B cell (primary cell): Measurements from ENCODE around the gene CAPG. TPM values are rescaled to one million over a fixed set of nuclear protein-coding genes. Genes with fewer than 3 reads are reported as not detected.

Source experiments
- ATAC-seq: fragments of 200-7000 bp; cut with Tn5 transposase; one replicate; pipeline ENCODE4 v1.10.0; 2021; ENCODE audit warnings: low read depth, mild to moderate bottlenecking, moderate number of reproducible peaks, moderate library complexity
- CTCF ChIA-PET: fragments of 350-600 bp; sonication (Branson Sonifier 250); formaldehyde crosslinking; loops from one replicate; lab custom pipeline; 2021; ENCODE audit warnings: antibody characterized with exemption, inconsistent platforms; lab: Charles Lee
- POLR2A ChIA-PET: fragments of 350-600 bp; sonication (Branson Sonifier 250); formaldehyde crosslinking; loops from one replicate; lab custom pipeline; 2021; ENCODE audit warnings: antibody characterized with exemption; lab: Charles Lee
- DNase-seq: peaks from one replicate; pipeline ENCODE4 v3.0.0; 2013
- H2AFZ ChIP-seq: 2 replicates; pipeline ENCODE4 v1.6.1; 2012; ENCODE audit warnings: mild to moderate bottlenecking, low read depth, low read length; ENCODE audit not compliant: insufficient read depth, poor library complexity, severe bottlenecking
- H3K27ac ChIP-seq, 2 donors: 1 replicate in 1 of 2; 2 replicates in 1 of 2; pipeline ENCODE4 v1.5.1; 2012 to 2013; ENCODE audit warnings: low read length in 2 of 2, mild to moderate bottlenecking in 2 of 2, moderate library complexity in 1 of 2
- H3K27me3 ChIP-seq, 4 experiments: fragments of 200-600 bp in 1 of 4; sonication (generic) in 1 of 4; replicated peaks in 1 of 4; 1 replicate in 2 of 4; 2 replicates in 2 of 4; pipeline versions ENCODE4 v1.6.1 to v1.7.0; 2013 to 2016; ENCODE audit warnings: low read length in 3 of 4, mild to moderate bottlenecking in 2 of 4, mixed read lengths in 1 of 4, moderate library complexity in 1 of 4; ENCODE audit not compliant: insufficient read depth in 4 of 4, control insufficient read depth in 3 of 4; ENCODE audit errors: control extremely low read depth in 1 of 4
- H3K36me3 ChIP-seq, 2 experiments: replicated peaks in 1 of 2; 1 replicate in 1 of 2; 2 replicates in 1 of 2; pipeline versions ENCODE4 v1.6.1 to v1.7.1; 2013; ENCODE audit warnings: low read length in 1 of 2; ENCODE audit not compliant: insufficient read depth in 2 of 2, control insufficient read depth in 1 of 2; ENCODE audit errors: control extremely low read depth in 1 of 2, extremely low read depth in 1 of 2
- H3K4me1 ChIP-seq, 2 donors: fragments of 200-600 bp in 1 of 2; sonication (generic) in 1 of 2; 1 replicate in 1 of 2; 2 replicates in 1 of 2; pipeline versions ENCODE4 v1.5.1 to v1.6.1; 2013 to 2017; ENCODE audit warnings: low read length in 2 of 2; ENCODE audit not compliant: control insufficient read depth in 2 of 2, insufficient read depth in 2 of 2
- H3K4me2 ChIP-seq: replicated peaks from 2 replicates; pipeline ENCODE3; 2012; ENCODE audit warnings: mild to moderate bottlenecking, low read depth, low read length; ENCODE audit not compliant: poor library complexity, severe bottlenecking
- H3K4me3 ChIP-seq, 5 experiments: fragments of 200-600 bp in 1 of 5; sonication (generic) in 1 of 5; 1 replicate in 3 of 5; 2 replicates in 2 of 5; pipeline versions ENCODE4 v1.5.1 to v1.7.0; 2011 to 2016; ENCODE audit warnings: low read length in 4 of 5, mild to moderate bottlenecking in 4 of 5, low read depth in 2 of 5, control low read depth in 1 of 5, moderate library complexity in 1 of 5; ENCODE audit not compliant: insufficient read depth in 1 of 5; ENCODE audit errors: control extremely low read depth in 1 of 5, extremely low read depth in 1 of 5
- H3K79me2 ChIP-seq: fragments of 200-600 bp; sonication (generic); one replicate; pipeline ENCODE4 v1.6.0; 2016; ENCODE audit warnings: low read length; ENCODE audit not compliant: control insufficient read depth, insufficient read depth
- H3K9ac ChIP-seq: fragments of 200-600 bp; sonication (generic); 2 replicates; pipeline ENCODE4 v1.6.1; 2017; ENCODE audit warnings: mild to moderate bottlenecking, low read length, moderate library complexity
- H3K9me3 ChIP-seq, 3 donors: one replicate each; pipeline versions ENCODE4 v1.6.1 to v1.7.1; 2013; ENCODE audit warnings: low read length in 2 of 3; ENCODE audit not compliant: control insufficient read depth in 2 of 3, insufficient read depth in 1 of 3; ENCODE audit errors: control extremely low read depth in 1 of 3
- H4K20me1 ChIP-seq: 2 replicates; pipeline ENCODE4 v1.6.0; 2012; ENCODE audit warnings: mild to moderate bottlenecking, low read length; ENCODE audit not compliant: insufficient read depth, control insufficient read depth, poor library complexity, severe bottlenecking
- H3K27ac Mint-ChIP-seq: one replicate; pipeline ENCODE4 v1.8.0; 2021; ENCODE audit warnings: mixed read lengths
- H3K27me3 Mint-ChIP-seq: one replicate; pipeline ENCODE4 v1.8.0; 2021; ENCODE audit warnings: mixed read lengths
- H3K4me1 Mint-ChIP-seq: one replicate; pipeline ENCODE4 v1.8.0; 2021; ENCODE audit warnings: mixed read lengths
- H3K4me3 Mint-ChIP-seq: one replicate; pipeline ENCODE4 v1.8.0; 2021; ENCODE audit warnings: mixed read lengths
- H3K9me3 Mint-ChIP-seq: one replicate; pipeline ENCODE4 v1.8.0; 2022; ENCODE audit warnings: mixed read lengths; ENCODE audit not compliant: insufficient read depth
- EZH2 ChIP-seq: IDR thresholded peaks from 2 replicates; pipeline ENCODE4 v1.6.1; 2012; ENCODE audit warnings: borderline replicate concordance, low read depth, mild to moderate bottlenecking, moderate library complexity, low read length; ENCODE audit not compliant: insufficient read depth, poor library complexity, severe bottlenecking
- WGBS: methylation state at CpG from one replicate; pipeline ENCODE4 v1.1.5; 2013; ENCODE audit warnings: missing lambda C conversion rate; ENCODE audit not compliant: insufficient coverage; 5-methylcytosine and 5-hydroxymethylcytosine counted together
- intact Hi-C: fragments of 100-400 bp; cut with micrococcal nuclease; formaldehyde crosslinking; loops from one replicate; pipeline ENCODE4 v1.10.0; 2022
- polyA plus RNA-seq: library from polyadenylated mRNA; depleted of rRNA; stranded (reverse); fragments of >200 nt; gene quantifications from 2 replicates; pipeline ENCODE4 v1.2.3, GENCODE V29; 2012
- total RNA-seq, 2 donors: library from RNA; stranded (reverse); fragments of 120-200 nt in 1 of 2; gene quantifications; 1 replicate in 1 of 2; 2 replicates in 1 of 2; pipeline versions ENCODE4 v1.2.3 to v1.2.4, GENCODE V29; 2013 to 2022
- TF ChIP-seq, protein P1 (sequence below): fragments of 200-600 bp; IDR thresholded peaks from one replicate; pipeline ENCODE4 v1.8.0; 2022; ENCODE audit warnings: antibody characterized with exemption, mild to moderate bottlenecking

Gene CAPG
- total and polyA plus RNA-seq, 2 donors (not counting 1 experiment from before 2014, with no cell fraction given) = 158 to 210 TPM

DNA sequence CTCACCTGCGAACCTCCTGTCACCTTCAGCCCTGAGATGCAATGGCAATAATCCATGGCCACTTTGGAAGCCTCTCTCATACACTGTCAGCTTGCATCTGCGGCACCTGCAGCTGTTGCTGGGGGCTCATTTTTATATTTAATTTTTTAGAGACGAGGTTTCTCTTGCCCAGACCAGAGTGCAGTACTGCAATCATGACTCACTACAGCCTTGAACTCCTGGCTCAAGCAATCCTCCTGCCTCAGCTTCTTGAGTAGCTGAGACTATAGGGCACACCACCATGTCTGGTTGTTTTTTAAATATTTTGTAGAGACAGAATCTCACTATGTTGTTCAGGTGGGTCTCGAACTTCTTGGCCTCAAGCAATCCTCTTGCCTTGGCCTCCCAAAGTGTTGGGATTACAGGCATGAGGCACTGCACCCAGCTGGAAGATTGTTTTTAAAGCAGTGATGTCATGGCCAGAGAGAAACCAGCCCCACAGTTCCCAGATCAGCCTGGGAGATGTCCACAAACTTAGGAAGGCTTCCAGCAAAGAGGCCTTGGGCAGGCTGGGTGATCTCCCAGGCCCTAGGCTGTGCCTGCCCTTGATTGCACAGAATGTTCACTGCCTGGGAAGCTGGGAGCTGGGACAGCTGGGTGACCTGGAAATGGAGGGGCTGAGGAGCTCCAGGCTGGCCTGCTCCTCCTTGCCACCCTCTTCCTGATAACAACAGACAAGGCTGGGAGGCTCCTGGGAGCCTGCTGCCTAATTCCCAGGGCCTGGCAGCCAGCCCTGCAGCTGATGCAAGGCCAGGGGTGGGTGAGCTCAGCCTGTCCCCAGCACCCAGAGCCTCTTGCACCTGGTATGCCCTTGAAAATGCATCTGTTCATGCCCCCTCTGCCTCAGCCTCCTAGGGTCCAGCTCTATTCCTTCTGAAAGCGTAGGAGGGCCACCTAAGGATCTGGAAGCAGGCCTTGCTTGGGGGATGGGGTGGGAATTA is 35.4 kb upstream of the CAPG start:
- no peaks in the 10 kb centered on the region for H3K27me3 Mint-ChIP-seq
- Histone ChIP-seq H3K9me3 (peaks cover 0 to 3% (median 0%) of the 10 kb centered on the region in 3 donors), H3K4me3 (no peak overlapping the region), H3K9ac (no peak overlapping the region), H3K27ac (no peak overlapping the region), H3K27me3 (peaks cover 0 to 3% (median 0%) of the 10 kb centered on the region in 4 experiments), H4K20me1 (no peaks in the 10 kb centered on the region), H3K36me3 (no peaks in the 10 kb centered on the region), H2AFZ (no peak overlapping the region), H3K4me2 (no peak overlapping the region), H3K4me1 (no peaks in the 10 kb centered on the region), H3K79me2 (no peaks in the 10 kb centered on the region)
- TF ChIP-seq EZH2 = no peak
- TF ChIP-seq, protein P1, sequence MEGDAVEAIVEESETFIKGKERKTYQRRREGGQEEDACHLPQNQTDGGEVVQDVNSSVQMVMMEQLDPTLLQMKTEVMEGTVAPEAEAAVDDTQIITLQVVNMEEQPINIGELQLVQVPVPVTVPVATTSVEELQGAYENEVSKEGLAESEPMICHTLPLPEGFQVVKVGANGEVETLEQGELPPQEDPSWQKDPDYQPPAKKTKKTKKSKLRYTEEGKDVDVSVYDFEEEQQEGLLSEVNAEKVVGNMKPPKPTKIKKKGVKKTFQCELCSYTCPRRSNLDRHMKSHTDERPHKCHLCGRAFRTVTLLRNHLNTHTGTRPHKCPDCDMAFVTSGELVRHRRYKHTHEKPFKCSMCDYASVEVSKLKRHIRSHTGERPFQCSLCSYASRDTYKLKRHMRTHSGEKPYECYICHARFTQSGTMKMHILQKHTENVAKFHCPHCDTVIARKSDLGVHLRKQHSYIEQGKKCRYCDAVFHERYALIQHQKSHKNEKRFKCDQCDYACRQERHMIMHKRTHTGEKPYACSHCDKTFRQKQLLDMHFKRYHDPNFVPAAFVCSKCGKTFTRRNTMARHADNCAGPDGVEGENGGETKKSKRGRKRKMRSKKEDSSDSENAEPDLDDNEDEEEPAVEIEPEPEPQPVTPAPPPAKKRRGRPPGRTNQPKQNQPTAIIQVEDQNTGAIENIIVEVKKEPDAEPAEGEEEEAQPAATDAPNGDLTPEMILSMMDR = no peak
- ChIA-PET POLR2A (no interaction called here), CTCF (interaction anchor here (0.6 kb wide), 2 partner anchors 53 to 180 kb away, joined by 3 read pairs; no protein-coding TSS in a partner anchor)
- DNase-seq (no peak), ATAC-seq (no peak)
- WGBS = 93% methylated on average over 3 of the region's 5 CpGs
- H3K27ac Mint-ChIP-seq = no peak overlapping the region
- H3K9me3 Mint-ChIP-seq = no peaks in the 10 kb centered on the region
- intact Hi-C loops = no loop called here
- no peak overlapping the region for H3K4me3 Mint-ChIP-seq
- H3K4me1 Mint-ChIP-seq = no peaks in the 10 kb centered on the region
